GM12891 (cell line): ENCODE results near the gene TM2D1.

ENCODE experiments used
- POLR2A ChIP-seq: IDR thresholded peaks from 2 replicates; pipeline ENCODE4 v1.6.1; 2011; ENCODE audit warnings: low read depth, low read length, control low read depth
- TAF1 ChIP-seq: IDR thresholded peaks from 2 replicates; pipeline ENCODE4 v1.6.1; 2011; ENCODE audit warnings: low read depth, low read length, control low read depth

DNA sequence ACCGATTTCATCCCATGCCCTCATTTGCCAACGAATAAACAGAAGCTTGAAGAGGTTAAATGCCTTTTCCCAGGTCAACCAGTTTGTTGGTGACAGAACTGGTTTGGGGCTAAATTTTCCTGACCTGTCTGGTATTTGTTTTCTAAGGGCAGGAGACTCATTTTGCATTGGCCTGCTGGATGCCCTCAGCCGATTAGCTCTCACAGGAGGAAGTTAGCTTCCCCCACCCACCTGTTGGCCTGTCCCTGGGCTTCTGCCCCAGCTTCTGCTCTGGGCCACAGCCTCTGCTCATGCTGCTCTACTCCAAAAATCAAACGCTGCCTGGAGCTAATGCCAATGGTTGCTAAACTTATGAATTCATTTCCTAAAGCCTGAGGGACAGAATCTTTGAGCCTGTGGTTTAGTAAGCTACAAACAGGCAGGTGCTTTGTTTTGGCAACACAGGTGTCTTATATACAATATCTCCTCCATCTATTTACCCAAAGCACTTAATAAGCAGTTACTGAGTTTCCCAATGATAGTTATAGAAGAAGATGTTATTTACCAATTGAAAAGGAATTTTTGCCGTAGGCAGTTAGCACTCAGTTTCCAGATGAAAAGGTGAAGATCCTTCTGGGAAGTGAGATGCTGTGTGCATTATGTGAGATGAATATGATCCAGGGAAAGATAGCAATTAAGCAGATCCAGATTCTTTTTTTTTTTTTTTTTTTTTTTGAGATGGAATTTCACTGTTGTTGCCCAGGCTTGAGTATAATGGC, 82.3 kb downstream of the TM2D1 start:
- TF ChIP-seq TAF1 (no peak), POLR2A (no peak)
